Effector memory CD4-positive, alpha-beta T cell (primary cell): ENCODE data around the gene PPP2R1B.

Source experiments
- DNase-seq, 3 donors: peaks; one replicate each; pipeline ENCODE4 v3.0.0-alpha.2; 2020
- H3K27ac ChIP-seq: 2 replicates; pipeline ENCODE4 v1.7.0; 2013; ENCODE audit warnings: mild to moderate bottlenecking, low read length, moderate library complexity; ENCODE audit not compliant: insufficient read depth, poor library complexity, severe bottlenecking
- H3K27me3 ChIP-seq: replicated peaks from 2 replicates; pipeline ENCODE4 v1.7.0; 2013; ENCODE audit warnings: mild to moderate bottlenecking, low read length; ENCODE audit not compliant: insufficient read depth, control insufficient read depth, poor library complexity, severe bottlenecking
- H3K36me3 ChIP-seq: 2 replicates; pipeline ENCODE4 v1.7.0; 2013; ENCODE audit warnings: mild to moderate bottlenecking, low read length, moderate library complexity; ENCODE audit not compliant: control insufficient read depth, insufficient read depth
- H3K4me1 ChIP-seq: 2 replicates; pipeline ENCODE4 v1.7.0; 2013; ENCODE audit warnings: low read length, mild to moderate bottlenecking; ENCODE audit not compliant: control insufficient read depth, insufficient read depth, poor library complexity, severe bottlenecking
- H3K4me3 ChIP-seq: 2 replicates; pipeline ENCODE4 v1.7.0; 2013; ENCODE audit warnings: low read length, low read depth, mild to moderate bottlenecking; ENCODE audit not compliant: insufficient read depth, poor library complexity, severe bottlenecking
- H3K9me3 ChIP-seq: 2 replicates; pipeline ENCODE4 v1.7.0; 2013; ENCODE audit warnings: mild to moderate bottlenecking, low read length, moderate library complexity; ENCODE audit not compliant: control insufficient read depth

Gene PPP2R1B

DNA sequence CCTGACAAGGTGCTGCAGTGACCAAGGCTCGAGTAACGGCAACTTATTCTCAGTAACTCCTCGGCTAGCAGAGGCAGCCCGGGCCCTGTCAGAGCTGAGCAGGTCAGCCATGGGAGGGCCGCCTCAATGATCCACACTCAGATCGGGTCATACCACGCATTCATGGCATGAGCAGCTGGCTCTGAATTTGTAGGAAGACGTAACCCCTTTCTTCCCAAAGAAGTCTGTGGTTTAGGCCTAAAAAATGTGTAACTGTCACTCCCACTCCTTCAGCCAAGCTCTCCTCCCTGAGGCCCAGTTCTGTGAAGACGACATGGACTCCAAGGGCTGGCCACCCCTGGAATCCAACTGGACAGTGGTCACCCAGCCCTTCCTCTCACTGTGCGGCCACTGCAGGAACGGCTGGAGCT is 30.0 kb downstream of the PPP2R1B start:
- Histone ChIP-seq H3K27ac (no peak overlapping the region), H3K4me3 (no peak overlapping the region), H3K9me3 (no peaks in the 10 kb centered on the region), H3K36me3 (peaks cover 8% of the 10 kb centered on the region), H3K4me1 (no peaks in the 10 kb centered on the region), H3K27me3 (no peaks in the 10 kb centered on the region)
- DNase-seq = no peak

DNA sequence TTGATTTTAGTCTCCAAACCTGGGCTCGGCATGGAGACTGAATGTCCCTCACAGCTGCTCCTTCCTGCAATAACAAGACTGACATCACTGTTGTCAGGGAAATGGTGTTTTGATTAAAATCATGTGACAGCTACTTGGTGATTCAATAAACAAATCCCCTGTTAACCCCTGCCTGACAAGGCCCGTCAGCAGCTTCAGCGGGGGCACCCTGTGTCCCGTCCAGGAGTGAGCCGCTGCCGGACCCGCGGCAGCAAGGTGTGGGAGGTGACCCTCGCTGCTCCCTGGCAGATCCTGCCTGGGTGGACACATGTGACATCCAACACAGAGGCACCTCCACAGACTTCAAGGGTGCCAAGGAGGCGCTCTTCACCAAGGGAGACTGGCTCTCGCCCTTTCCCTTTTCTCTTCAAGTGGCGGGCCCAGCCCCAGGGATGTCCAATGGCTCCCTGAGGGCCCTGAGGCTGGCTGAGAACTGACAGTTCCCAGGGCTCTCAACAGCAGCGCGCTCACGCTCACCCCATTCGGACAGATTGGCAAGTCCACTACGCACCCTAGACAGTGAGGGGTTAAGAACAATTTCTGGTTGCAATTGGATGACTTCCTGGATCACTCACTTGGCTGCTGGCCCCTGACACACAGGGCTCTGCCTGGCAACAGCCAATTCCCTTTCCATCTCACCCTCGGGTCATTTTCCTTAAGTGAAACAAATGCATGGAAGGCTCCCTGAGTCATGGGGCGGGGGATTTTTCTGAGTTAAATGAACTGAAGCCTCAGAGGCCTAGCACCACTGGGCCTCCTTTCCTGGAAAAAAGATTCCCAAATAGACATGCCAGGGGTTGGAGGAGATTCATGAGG is 30.7 kb downstream of the PPP2R1B start:
- no peaks in the 10 kb centered on the region for H3K27me3 ChIP-seq
- H3K4me1 ChIP-seq = no peaks in the 10 kb centered on the region
- H3K4me3 ChIP-seq = no peak overlapping the region
- peaks cover 3% of the 10 kb centered on the region for H3K36me3 ChIP-seq
- H3K9me3 ChIP-seq = no peaks in the 10 kb centered on the region
- H3K27ac ChIP-seq = no peak overlapping the region
- DNase-seq = no peak

DNA sequence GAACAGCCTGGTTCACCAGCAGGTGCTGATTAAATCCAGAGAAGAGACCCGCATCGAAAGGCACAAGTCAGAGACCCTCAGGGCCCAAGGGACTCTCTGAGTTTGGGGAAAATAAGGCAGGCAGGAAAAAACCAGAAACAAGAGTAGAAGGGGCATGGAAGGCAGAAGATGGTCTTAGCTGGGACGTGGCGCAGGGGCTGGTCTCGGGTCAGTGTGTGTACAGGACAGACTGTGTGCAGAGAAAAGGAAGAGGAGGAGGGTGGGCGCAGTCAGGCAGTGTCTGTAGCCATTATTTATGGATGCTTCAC is 31.3 kb downstream of the PPP2R1B start:
- Histone ChIP-seq H3K36me3 (peaks cover 3% of the 10 kb centered on the region), H3K9me3 (no peaks in the 10 kb centered on the region), H3K4me1 (no peaks in the 10 kb centered on the region), H3K27me3 (no peaks in the 10 kb centered on the region), H3K27ac (no peak overlapping the region), H3K4me3 (no peak overlapping the region)
- DNase-seq = no peak

DNA sequence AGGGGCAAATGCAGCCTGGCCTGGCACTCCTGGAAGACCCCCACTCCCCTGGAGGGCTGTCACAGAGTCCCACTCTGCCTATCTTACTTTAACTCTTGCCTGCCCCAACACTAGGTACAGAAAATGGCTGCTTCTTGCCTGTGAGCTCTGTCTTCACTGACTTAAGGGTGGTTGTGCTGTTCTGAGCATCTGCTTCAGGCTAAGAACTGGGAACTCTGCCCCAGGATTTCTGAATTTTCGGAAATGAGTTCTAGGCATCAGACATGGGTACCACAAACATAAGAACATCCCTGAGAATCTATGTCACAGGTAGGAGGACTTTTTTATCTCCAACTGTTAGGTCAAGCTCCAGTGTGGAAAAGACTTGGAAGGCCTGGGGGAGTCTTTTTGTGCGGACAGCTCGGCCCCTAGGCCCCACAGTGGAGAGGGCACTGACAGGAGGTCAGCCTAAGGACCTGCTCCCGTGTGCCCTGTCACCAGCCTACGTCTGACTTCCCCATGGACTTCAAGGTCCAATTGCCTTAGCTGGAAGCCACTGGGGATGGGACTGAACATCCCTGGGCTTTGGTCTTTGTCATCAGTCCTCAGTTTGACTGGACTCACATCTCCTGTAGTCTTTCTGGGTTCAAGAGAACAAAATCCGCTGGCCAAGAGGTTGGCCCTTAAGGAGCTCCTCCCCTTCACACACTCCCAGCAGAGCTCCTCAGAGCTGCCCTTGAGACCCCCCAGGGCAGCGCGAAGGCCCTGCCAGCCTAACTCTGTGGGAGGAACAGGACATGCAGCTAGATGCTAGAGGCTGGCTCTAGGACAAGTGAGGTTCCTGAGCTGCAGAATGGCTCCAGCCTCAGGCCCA is 31.9 kb downstream of the PPP2R1B start:
- Histone ChIP-seq H3K27me3 (no peaks in the 10 kb centered on the region), H3K36me3 (peaks cover 3% of the 10 kb centered on the region), H3K4me3 (no peak overlapping the region), H3K27ac (no peak overlapping the region), H3K4me1 (no peaks in the 10 kb centered on the region), H3K9me3 (no peaks in the 10 kb centered on the region)
- no peak for DNase-seq

DNA sequence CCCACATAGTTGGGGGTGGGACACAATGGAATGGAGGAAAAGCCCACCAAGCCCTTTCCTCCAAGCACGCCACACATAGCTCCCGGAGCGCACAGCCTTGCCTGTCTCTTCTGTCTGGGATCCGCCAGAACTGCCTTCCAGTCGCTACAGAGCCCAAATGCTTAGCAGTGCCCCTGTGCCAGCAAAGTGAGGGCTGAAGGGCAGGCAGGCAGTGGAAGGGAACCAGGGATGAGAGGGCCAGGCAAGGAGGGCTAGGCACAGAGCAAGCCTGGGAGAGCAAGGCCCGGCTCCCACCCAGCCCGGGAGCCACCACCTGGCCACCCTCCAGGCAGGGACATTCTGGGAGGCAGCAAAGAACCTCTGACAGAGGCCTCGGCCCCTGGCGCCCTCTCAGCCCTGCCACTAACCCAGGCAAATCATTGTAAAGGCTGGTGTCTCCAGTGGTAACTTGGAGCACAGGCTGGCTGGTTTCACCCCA is 32.5 kb downstream of the PPP2R1B start:
- DNase-seq = no peak
- no peaks in the 10 kb centered on the region for H3K9me3 ChIP-seq
- H3K36me3 ChIP-seq = no peaks in the 10 kb centered on the region
- no peaks in the 10 kb centered on the region for H3K4me1 ChIP-seq
- H3K4me3 ChIP-seq = no peak overlapping the region
- no peaks in the 10 kb centered on the region for H3K27me3 ChIP-seq
- H3K27ac ChIP-seq = no peak overlapping the region

DNA sequence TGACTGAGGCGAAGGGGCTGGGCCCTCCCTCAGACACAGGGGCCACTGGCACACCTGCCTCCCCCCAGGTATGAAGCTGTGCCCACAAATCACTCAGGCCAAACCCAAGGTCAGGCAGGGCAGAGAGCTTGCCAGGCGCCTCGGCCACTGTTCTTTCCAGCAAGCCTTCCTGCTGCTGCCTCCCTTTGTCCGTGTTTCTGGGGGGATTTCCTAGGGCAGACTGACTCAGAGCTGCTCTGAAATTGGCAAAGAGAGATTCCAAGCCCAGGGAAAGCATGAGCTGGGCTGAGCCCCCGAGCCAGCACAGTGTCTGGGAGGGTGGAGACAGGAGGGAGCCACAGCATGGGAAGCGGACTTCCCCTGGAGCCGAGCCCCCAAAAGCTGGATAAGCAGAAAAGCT is 33.2 kb downstream of the PPP2R1B start:
- Histone ChIP-seq H3K4me1 (no peaks in the 10 kb centered on the region), H3K9me3 (no peaks in the 10 kb centered on the region), H3K27me3 (no peaks in the 10 kb centered on the region), H3K36me3 (no peaks in the 10 kb centered on the region), H3K27ac (no peak overlapping the region), H3K4me3 (no peak overlapping the region)
- no peak for DNase-seq

DNA sequence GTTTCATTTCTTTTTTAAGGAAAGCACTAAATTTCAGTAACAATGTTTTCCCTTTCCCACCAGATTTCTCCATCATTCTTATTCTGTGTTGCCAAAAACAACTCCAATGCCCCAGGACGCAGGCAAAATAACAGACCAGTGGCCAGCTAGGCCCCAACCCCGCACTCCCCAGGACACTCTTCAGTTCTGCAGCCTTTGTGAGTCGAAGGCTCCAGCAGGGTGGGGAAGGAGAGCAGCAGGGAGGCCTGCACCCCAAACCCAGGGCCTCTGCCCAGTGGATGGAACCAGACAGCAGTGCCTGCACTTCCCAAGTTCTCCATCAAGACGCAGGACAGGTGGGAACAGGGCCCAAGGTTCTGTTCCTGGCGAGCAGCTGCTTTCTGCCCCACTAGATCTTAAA is 34.4 kb downstream of the PPP2R1B start:
- H3K4me1 ChIP-seq = no peaks in the 10 kb centered on the region
- no peak for DNase-seq

DNA sequence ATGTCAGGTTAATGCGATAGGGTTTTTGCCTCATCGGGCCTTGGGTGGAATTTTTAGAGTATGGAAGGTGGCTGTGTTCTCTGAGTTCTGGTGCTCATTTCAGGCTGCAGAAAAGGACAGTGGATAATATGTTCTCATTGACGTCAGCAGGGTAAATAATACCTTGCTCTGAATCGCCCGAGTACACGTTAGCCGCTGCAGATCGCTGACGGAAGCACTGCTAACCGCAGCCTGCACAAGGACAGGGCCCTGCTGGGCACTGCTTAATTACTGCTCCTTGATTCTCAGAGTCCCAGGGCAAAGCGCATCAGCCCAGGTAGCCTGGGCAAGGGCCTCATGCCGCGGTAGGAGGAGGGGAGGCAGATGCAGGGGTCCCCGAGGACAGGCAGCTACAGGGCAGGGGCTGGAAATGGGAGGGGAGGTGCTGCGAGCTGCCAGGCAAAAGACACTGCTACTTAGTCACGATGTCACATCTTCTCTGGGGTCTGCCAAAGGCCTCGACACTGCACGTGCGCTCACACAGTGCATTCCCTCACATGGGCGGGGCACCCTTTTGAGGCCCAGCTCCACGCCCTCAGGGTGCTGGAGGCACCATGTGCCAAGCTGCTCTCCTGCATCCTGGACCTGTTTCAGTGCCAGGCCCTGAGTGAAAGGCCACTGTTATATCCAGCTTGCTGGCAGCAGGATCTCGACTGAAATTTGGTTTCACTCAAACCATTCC is 35.2 kb downstream of the PPP2R1B start:
- DNase-seq = no peak
- Histone ChIP-seq H3K9me3 (no peaks in the 10 kb centered on the region), H3K4me1 (no peaks in the 10 kb centered on the region), H3K4me3 (no peak overlapping the region), H3K27ac (no peak overlapping the region), H3K27me3 (no peaks in the 10 kb centered on the region), H3K36me3 (peaks cover 6% of the 10 kb centered on the region)

More for the DNA sequence above, 34.4 kb downstream of the PPP2R1B start:
- no peak overlapping the region for H3K27ac ChIP-seq
- H3K36me3 ChIP-seq = peaks cover 6% of the 10 kb centered on the region
- H3K4me3 ChIP-seq = no peak overlapping the region
- H3K9me3 ChIP-seq = no peaks in the 10 kb centered on the region
- no peaks in the 10 kb centered on the region for H3K27me3 ChIP-seq

DNA sequence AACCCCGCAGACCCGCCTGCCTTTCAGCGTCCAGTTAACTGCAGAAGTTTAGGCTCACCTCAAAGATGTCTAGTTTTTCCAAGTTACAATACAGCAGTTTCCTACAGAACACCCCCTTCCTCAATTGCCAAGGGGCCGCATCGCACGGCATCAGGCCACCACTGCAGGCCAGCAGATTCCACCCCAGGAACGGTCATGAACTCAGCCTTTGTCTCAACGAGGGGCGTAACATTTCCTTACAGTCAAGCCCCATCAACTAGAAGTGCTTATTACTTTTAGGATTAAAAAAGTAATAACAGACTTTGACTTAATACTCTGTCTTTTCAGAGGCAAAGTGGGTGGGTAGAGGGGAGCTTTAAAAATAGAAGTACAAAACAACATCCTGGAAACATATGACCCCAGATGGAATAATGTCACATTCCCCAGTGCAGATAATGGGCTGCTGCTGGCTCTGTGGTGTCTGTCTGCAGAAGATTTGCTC is 36.3 kb downstream of the PPP2R1B start:
- Histone ChIP-seq H3K27ac (no peak overlapping the region), H3K4me1 (no peaks in the 10 kb centered on the region), H3K27me3 (no peaks in the 10 kb centered on the region), H3K36me3 (peaks cover 8% of the 10 kb centered on the region), H3K4me3 (no peak overlapping the region), H3K9me3 (no peaks in the 10 kb centered on the region)
- no peak for DNase-seq
